Uterus (tissue), 4 donors: Measurements from ENCODE around the gene KCNK3. TPM values are rescaled to one million over a fixed set of nuclear protein-coding genes. Genes with fewer than 3 reads are reported as not detected.

Experiments
- DNase-seq, 2 donors: peaks; one replicate each; pipeline ENCODE4 v3.0.0-alpha.2; 2019 to 2020
- H3K27ac ChIP-seq, 2 donors: fragments of 200-600 bp; sonication (generic); 1 replicate in 1 of 2; 2 replicates in 1 of 2; pipeline ENCODE4 v1.5.1; 2016 to 2018
- H3K27me3 ChIP-seq, 2 donors: fragments of 200-600 bp; sonication (generic); one replicate each; pipeline ENCODE4 v1.5.1; 2018 to 2019; ENCODE audit warnings: control low read depth in 1 of 2
- H3K36me3 ChIP-seq, 2 donors: fragments of 200-600 bp; sonication (generic); one replicate each; pipeline ENCODE4 v1.5.1; 2019; ENCODE audit warnings: control low read depth in 1 of 2
- H3K4me1 ChIP-seq, 2 donors: fragments of 200-600 bp; sonication (generic); one replicate each; pipeline ENCODE4 v1.5.1; 2018 to 2019; ENCODE audit warnings: control low read depth in 1 of 2
- H3K4me3 ChIP-seq, 2 donors: fragments of 200-600 bp; sonication (generic); 1 replicate in 1 of 2; 2 replicates in 1 of 2; pipeline ENCODE4 v1.5.1; 2018 to 2019; ENCODE audit warnings: mild to moderate bottlenecking in 1 of 2
- H3K9me3 ChIP-seq, 2 donors: fragments of 200-600 bp; sonication (generic); one replicate each; pipeline ENCODE4 v1.5.1; 2019; ENCODE audit warnings: control low read depth in 1 of 2
- POLR2A ChIP-seq, 2 donors: fragments of 450-650 bp; IDR thresholded peaks; one replicate each; pipeline ENCODE4 v1.6.1; 2016; ENCODE audit warnings: antibody characterized with exemption in 2 of 2, mild to moderate bottlenecking in 1 of 2, moderate library complexity in 1 of 2
- intact Hi-C: fragments of 100-400 bp; cut with DNase I; formaldehyde crosslinking; loops from one replicate; pipeline ENCODE4 v1.15.1; 2023; ENCODE audit warnings: low total_unique reads
- total RNA-seq, 4 donors: library from RNA; depleted of rRNA in 3 of 4; stranded (reverse); fragments of >200 nt in 3 of 4; gene quantifications; one replicate each; pipeline versions ENCODE4 v1.1.0 to v1.2.4, GENCODE V29; 2014 to 2023
- TF ChIP-seq, protein P1 (sequence below), 4 experiments: fragments of 200-600 bp in 2 of 4; fragments of 450-650 bp in 2 of 4; sonication (generic) in 2 of 4; IDR thresholded peaks; one replicate each; pipeline ENCODE4 v1.5.1; 2016 to 2019; ENCODE audit warnings: antibody characterized with exemption in 4 of 4, mild to moderate bottlenecking in 2 of 4, moderate library complexity in 1 of 4
- donor health status: DM: yes; HTN: yes; CAD: no.

KCNK3 gene
- total RNA-seq, 4 donors from 2014 or later, result 0.29 to 7.8 (median 4.6) TPM

DNA sequence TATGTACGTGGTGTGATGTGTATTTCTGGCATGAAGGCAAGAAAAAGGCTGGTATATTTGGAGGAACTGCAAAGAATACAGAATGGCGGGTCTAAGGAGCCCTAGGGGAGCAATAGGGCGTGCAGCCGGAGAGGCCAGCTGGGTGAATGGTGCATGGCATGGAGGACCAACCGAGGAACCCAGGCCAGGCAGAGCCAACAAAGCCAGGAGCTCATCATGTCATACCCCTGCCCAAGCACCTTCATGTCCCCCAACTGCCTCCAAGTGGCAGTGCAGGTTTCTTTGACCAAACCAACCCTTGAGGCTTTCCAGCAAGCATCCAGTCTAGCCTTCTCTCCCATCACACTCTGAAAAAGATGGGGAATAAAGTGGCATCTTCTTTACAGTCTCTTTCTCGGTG is 8.9 kb upstream of the KCNK3 start:
- Histone ChIP-seq H3K27me3 (no peaks in the 10 kb centered on the region), H3K4me3 (no peak overlapping the region), H3K36me3 (no peaks in the 10 kb centered on the region), H3K4me1 (no peaks in the 10 kb centered on the region), H3K9me3 (no peaks in the 10 kb centered on the region), H3K27ac (no peak overlapping the region)
- intact Hi-C loops, result no loop called here
- TF ChIP-seq, protein P1, sequence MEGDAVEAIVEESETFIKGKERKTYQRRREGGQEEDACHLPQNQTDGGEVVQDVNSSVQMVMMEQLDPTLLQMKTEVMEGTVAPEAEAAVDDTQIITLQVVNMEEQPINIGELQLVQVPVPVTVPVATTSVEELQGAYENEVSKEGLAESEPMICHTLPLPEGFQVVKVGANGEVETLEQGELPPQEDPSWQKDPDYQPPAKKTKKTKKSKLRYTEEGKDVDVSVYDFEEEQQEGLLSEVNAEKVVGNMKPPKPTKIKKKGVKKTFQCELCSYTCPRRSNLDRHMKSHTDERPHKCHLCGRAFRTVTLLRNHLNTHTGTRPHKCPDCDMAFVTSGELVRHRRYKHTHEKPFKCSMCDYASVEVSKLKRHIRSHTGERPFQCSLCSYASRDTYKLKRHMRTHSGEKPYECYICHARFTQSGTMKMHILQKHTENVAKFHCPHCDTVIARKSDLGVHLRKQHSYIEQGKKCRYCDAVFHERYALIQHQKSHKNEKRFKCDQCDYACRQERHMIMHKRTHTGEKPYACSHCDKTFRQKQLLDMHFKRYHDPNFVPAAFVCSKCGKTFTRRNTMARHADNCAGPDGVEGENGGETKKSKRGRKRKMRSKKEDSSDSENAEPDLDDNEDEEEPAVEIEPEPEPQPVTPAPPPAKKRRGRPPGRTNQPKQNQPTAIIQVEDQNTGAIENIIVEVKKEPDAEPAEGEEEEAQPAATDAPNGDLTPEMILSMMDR (IDR thresholded peaks at IDR 0.05), result no peak
- TF ChIP-seq POLR2A (IDR thresholded peaks at IDR 0.05), result no peak
- no peak for DNase-seq

DNA sequence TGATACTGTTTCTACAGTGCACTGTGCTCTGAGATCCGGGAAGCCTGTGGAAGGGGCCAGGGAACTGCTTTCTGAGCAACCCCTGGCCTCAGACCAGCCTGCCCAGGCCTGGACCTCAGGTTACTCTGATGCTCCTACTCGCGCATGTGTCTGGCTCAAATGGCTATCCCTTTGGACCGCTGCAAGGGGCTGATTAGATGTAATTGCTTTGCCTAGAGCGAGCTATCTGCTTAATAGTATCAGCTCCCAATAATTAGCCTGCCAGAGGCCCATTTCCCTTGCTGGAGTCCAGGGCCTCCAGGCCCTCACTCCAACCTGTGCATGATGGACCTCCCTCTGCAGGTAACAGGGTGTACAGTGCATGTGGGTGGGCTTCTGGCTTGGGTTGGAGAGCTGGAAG is 7.2 kb upstream of the KCNK3 start:
- Histone ChIP-seq H3K27me3 (no peaks in the 10 kb centered on the region), H3K4me1 (no peaks in the 10 kb centered on the region), H3K36me3 (no peaks in the 10 kb centered on the region), H3K27ac (no peak overlapping the region), H3K9me3 (no peaks in the 10 kb centered on the region), H3K4me3 (no peak overlapping the region)
- intact Hi-C loops, result no loop called here
- TF ChIP-seq, protein P1 (IDR thresholded peaks at IDR 0.05), result no peak
- TF ChIP-seq POLR2A (IDR thresholded peaks at IDR 0.05), result no peak
- DNase-seq, result no peak

DNA sequence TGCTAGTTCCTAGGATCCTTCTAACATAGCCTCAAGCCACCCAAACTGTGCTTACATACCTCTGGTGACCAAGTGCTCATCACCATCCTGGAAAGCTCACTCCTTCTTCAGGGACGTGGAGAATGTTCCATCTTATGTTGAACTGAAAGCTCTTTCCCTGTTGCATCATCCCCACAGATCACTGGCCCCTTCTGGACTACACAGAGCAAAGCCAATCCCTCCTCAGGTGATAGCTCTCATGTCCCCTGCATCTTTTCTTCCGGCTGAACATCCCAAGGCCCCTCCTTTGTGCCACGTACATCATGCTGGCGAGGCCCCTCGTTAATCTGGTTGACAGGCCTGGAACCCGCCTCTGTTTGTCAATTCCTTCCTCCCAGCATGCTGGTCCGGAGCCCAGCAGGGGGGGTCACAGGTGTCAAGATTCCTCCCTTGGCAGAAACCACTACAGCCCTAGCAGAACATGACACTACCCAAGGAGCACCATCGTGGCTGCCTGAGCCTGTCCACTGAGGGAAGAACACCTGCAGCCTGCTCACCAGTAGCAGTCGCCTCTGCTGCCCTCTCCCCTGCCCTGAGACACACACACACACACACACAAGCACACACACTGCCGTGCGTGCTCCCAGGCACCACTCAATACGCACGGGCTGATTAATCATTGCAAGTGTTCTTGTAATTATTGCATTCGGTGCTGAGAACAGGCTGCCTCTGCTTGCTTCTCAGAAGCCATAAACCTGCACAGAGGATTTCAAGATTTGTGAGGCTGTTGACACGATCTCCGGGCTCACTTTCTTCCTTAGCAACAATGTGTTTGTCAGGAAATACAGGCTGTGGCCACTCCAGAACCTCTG is 6.3 kb upstream of the KCNK3 start:
- no peak overlapping the region for H3K27ac ChIP-seq
- H3K27me3 ChIP-seq, result no peaks in the 10 kb centered on the region
- H3K36me3 ChIP-seq, result no peaks in the 10 kb centered on the region
- no peaks in the 10 kb centered on the region for H3K4me1 ChIP-seq
- no peak for DNase-seq
- no peak overlapping the region for H3K4me3 ChIP-seq
- no peaks in the 10 kb centered on the region for H3K9me3 ChIP-seq
- no peak for TF ChIP-seq POLR2A (IDR thresholded peaks at IDR 0.05)
- TF ChIP-seq, protein P1 (IDR thresholded peaks at IDR 0.05), result no peak
- intact Hi-C loops, result no loop called here

DNA sequence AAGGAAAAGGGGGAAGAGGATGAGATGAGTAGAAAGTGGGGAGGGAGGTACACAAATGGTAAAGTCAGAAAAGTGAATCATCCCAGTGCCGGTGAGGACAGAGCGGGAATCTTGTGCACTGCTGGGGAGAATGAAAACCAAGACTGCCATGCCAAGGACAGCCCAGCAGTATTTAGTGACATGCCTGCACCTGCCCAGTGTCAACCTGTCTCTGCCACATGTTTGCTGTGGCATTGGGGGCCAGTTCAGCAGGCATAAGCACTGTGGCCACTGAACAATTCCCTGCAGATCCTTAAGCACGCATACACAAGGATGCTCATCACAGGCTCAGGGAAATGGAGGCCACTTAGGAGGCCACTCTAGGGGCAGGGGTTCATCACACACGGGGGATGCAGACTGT is 5.2 kb upstream of the KCNK3 start:
- no peaks in the 10 kb centered on the region for H3K36me3 ChIP-seq
- H3K27me3 ChIP-seq, result no peaks in the 10 kb centered on the region
- H3K4me3 ChIP-seq, result no peak overlapping the region
- intact Hi-C loops, result no loop called here
- peaks cover 0 to 5% of the 10 kb centered on the region in 2 donors for H3K4me1 ChIP-seq
- DNase-seq, result no peak
- no peaks in the 10 kb centered on the region for H3K9me3 ChIP-seq
- H3K27ac ChIP-seq, result no peak overlapping the region
- TF ChIP-seq, protein P1 (IDR thresholded peaks at IDR 0.05), result no peak
- no peak for TF ChIP-seq POLR2A (IDR thresholded peaks at IDR 0.05)

DNA sequence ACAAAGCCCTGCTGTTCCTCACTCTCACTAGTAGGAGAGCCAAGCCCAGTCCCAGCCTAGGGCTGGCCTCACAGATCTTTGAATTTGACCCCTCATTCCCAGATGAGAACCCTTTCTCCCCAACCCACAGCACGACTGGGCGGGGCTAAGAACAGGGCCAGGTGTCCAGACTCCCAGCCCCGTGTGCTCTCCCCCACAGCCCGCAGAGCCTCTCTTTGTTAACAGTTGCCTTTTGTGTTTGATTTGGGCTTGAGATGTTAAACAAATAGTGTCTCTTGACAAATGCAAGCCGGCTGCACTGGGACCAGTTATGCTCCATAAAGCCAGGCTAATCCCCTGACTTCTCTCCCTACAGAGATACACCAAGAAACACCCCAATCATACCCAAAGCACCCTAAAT is 4.7 kb upstream of the KCNK3 start:
- H3K36me3 ChIP-seq, result no peaks in the 10 kb centered on the region
- TF ChIP-seq, protein P1 (IDR thresholded peaks at IDR 0.05), result no peak
- no peak for TF ChIP-seq POLR2A (IDR thresholded peaks at IDR 0.05)
- H3K27ac ChIP-seq, result no peak overlapping the region
- intact Hi-C loops, result no loop called here
- no peaks in the 10 kb centered on the region for H3K27me3 ChIP-seq
- H3K9me3 ChIP-seq, result no peaks in the 10 kb centered on the region
- peaks cover 0 to 5% of the 10 kb centered on the region in 2 donors for H3K4me1 ChIP-seq
- no peak for DNase-seq
- H3K4me3 ChIP-seq, result no peak overlapping the region
